ENCODE data around the gene EXOC4. TPM values are rescaled to one million over a fixed set of nuclear protein-coding genes. Genes with fewer than 3 reads are reported as not detected.

EXOC4 gene
- total and polyA plus RNA-seq, 2 of the 8 experiments (the other 6 are each of a cell fraction or from before 2014, with no cell fraction given) = 27.0 to 67.3 TPM

- 90% methylated on average over 10 of the region's 10 CpGs; no CpG with 5 or more reads in 1 of the 2 experiments for WGBS, 2 experiments (ENCODE audit: extremely low coverage in 1 of 2, insufficient coverage in 1 of 2, insufficient read length in 1 of 2, insufficient replicate concordance in 2 of 2, low coverage in 1 of 2, low lambda C conversion rate in 2 of 2, missing lambda C conversion rate in 1 of 2)
- Histone ChIP-seq H3K4me2 (ENCODE audit: insufficient read depth in 1 of 2, low read depth in 2 of 2, low read length in 2 of 2) (no peak overlapping the region), H3K9ac (replicated peaks in 1 of 4; ENCODE audit: extremely low read depth in 1 of 4, low read depth in 3 of 4, low read length in 3 of 4) (no peak overlapping the region), H3K79me1 (ENCODE audit: low read depth, low read length) (no peaks in the 10 kb centered on the region), H3K14ac (ENCODE audit: insufficient read length) (no peak overlapping the region), H2BK120ac (replicated peaks; ENCODE audit: low read depth, low read length) (no peak overlapping the region), H4K91ac (replicated peaks; ENCODE audit: insufficient read length, low read length) (no peak overlapping the region), H2BK5ac (ENCODE audit: low read depth, low read length) (no peak overlapping the region), H4K5ac (ENCODE audit: insufficient read length, low read depth, low read length) (no peak overlapping the region), H3K4me3 (ENCODE audit: extremely low read depth in 1 of 4, insufficient read depth in 2 of 4, low read depth in 3 of 4, low read length in 4 of 4) (no peak overlapping the region), H2BK12ac (ENCODE audit: low read depth, low read length) (no peak overlapping the region), H3K9me3 (ENCODE audit: insufficient read depth in 2 of 2, low read depth in 1 of 2, low read length in 1 of 2) (no peaks in the 10 kb centered on the region), H3K36me3 (ENCODE audit: control insufficient read depth in 2 of 4, insufficient read depth in 4 of 4, low read length in 3 of 4) (peaks cover 0 to 2% (median 0%) of the 10 kb centered on the region in 4 experiments; a peak in 2 of 8 replicates), H4K20me1 (replicated peaks in 1 of 2; ENCODE audit: control insufficient read depth in 1 of 2, insufficient read depth in 2 of 2, low read length in 2 of 2) (peaks cover 0 to 4% of the 10 kb centered on the region in 2 experiments), H3K23me2 (ENCODE audit: low read depth, low read length) (0 out of 2 replicates have a peak, but pooled peaks cover 1% of the 10 kb centered on the region), H3K79me2 (ENCODE audit: control insufficient read depth in 1 of 2, insufficient read depth in 2 of 2, low read length in 2 of 2) (no peaks in the 10 kb centered on the region), H3K23ac (ENCODE audit: insufficient read length) (no peak overlapping the region), H2BK15ac (ENCODE audit: low read length) (no peak overlapping the region), H2BK20ac (ENCODE audit: low read length) (no peak overlapping the region), H3K56ac (replicated peaks; ENCODE audit: insufficient read length, low read depth, low read length) (no peak overlapping the region), H3K27me3 (replicated peaks in 1 of 4; ENCODE audit: control insufficient read depth in 3 of 4, extremely low read depth in 1 of 4, insufficient read depth in 3 of 4, low read length in 3 of 4) (no peaks in the 10 kb centered on the region), H3K4ac (replicated peaks; ENCODE audit: insufficient read length, low read depth, low read length) (no peak overlapping the region), H3K27ac (ENCODE audit: low read depth, low read length) (no peak overlapping the region), H4K8ac (ENCODE audit: extremely low read depth, insufficient read depth, low read length) (no peak overlapping the region), H2AK5ac (ENCODE audit: low read depth, low read length) (no peak overlapping the region), H2AFZ (ENCODE audit: low read length) (no peak overlapping the region), H3K18ac (ENCODE audit: extremely low read depth, low read length) (no peak overlapping the region), H3K4me1 (replicated peaks in 1 of 4; ENCODE audit: control insufficient read depth in 3 of 4, insufficient read depth in 4 of 4, low read length in 3 of 4) (no peaks in the 10 kb centered on the region)
- ChIA-PET CTCF (ENCODE audit: partially characterized antibody) (no interaction called here), POLR2A (ENCODE audit: partially characterized antibody) (interaction anchor here (0.5 kb wide), 1 partner anchor 15 kb away, joined by 3 read pairs; no protein-coding TSS in a partner anchor)
- FAIRE-seq (no peak), DNase-seq (ENCODE audit: low read depth in 1 of 2, low spot score in 2 of 2) (no peak)
- TF ChIP-seq SRF (IDR thresholded peaks at IDR 0.05; ENCODE audit: low read depth, low read length) (no peak), HDAC2 (IDR thresholded peaks at IDR 0.05; ENCODE audit: borderline replicate concordance in 1 of 2, low read depth in 2 of 2, low read length in 2 of 2) (no peak), GTF2F1 (IDR thresholded peaks at IDR 0.05; ENCODE audit: borderline replicate concordance, low read depth, low read length) (no peak), RNF2 (IDR thresholded peaks at IDR 0.05; ENCODE audit: borderline replicate concordance, low read depth, low read length, missing control alignments, poor library complexity, severe bottlenecking) (no peak), TCF12 (IDR thresholded peaks at IDR 0.05; ENCODE audit: low read depth, low read length) (no peak), HDAC6 (IDR thresholded peaks at IDR 0.05; ENCODE audit: low read depth, low read length) (no peak), KDM5A (IDR thresholded peaks at IDR 0.05; ENCODE audit: low read length) (no peak), CHD1 (IDR thresholded peaks at IDR 0.05; ENCODE audit: low read depth, low read length) (no peak), SIN3A (conservative IDR thresholded peaks at IDR 0.05 in 1 of 2, IDR thresholded peaks at IDR 0.05 in 1 of 2; ENCODE audit: low read depth in 1 of 2, low read length in 2 of 2) (no peak), EZH2 (IDR thresholded peaks at IDR 0.05; ENCODE audit: low read depth, low read length, severe bottlenecking) (no peak), BCL11A (IDR thresholded peaks at IDR 0.05; ENCODE audit: low read depth in 2 of 2, low read length in 2 of 2) (no peak)
- TF ChIP-seq, protein P1, sequence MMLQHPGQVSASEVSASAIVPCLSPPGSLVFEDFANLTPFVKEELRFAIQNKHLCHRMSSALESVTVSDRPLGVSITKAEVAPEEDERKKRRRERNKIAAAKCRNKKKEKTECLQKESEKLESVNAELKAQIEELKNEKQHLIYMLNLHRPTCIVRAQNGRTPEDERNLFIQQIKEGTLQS (IDR thresholded peaks at IDR 0.05; ENCODE audit: insufficient read depth, low read depth, low read length) = no peak
Observed at GRCh38 chr7:133479456-133480065, 226.7 kb downstream of the EXOC4 start.
